K562 (cell line): ENCODE data around the gene FAM187B. TPM values are rescaled to one million over a fixed set of nuclear protein-coding genes. Genes with fewer than 3 reads are reported as not detected.

Experiments used
- ATAC-seq: fragments of 200-7000 bp; cut with Tn5 transposase; 3 replicates; pipeline ENCODE4 v1.9.1; 2020; ENCODE audit warnings: moderate library complexity
- BruUV-seq: library from RNA; stranded (reverse); fragments of 400-500 nt; replicated peaks from 2 replicates; lab custom pipeline; 2021; lab: Mats Ljungman, UMichigan
- CTCF ChIA-PET: fragments of 300-600 bp; formaldehyde crosslinking; extraction: SDS; loops from one replicate; lab custom pipeline; 2021; ENCODE audit warnings: low intra/inter-chr PET ratio; lab: Yijun Ruan, JAX
- POLR2A ChIA-PET: fragments of 300-600, 350-650 bp; sonication (Branson Sonifier 250); formaldehyde crosslinking; extraction: SDS; loops from one replicate; lab custom pipeline; 2021; ENCODE audit warnings: antibody characterized with exemption, inconsistent platforms; lab: Yijun Ruan, JAX
- DNase-seq, 4 experiments: peaks; one replicate each; pipeline versions ENCODE4 v3.0.0 to v3.0.0-alpha.2; 2011 to 2018; ENCODE audit warnings: low spot score in 3 of 4, mixed read lengths in 3 of 4; ENCODE audit errors: extremely low read depth in 1 of 4
- FAIRE-seq: peaks from 2 replicates; lab custom pipeline; 2011; peaks lifted over from hg19 to GRCh38; lab: Jason Lieb, UNC
- H2AFZ ChIP-seq: 2 replicates; pipeline ENCODE4 v1.6.0; 2011; ENCODE audit warnings: low read depth, low read length, control low read depth, inconsistent platforms
- H3K27ac ChIP-seq: fragments of 200-600 bp; 3 replicates; pipeline ENCODE4 v1.8.0; 2011; ENCODE audit warnings: low read depth, mild to moderate bottlenecking, control low read depth, inconsistent platforms, low read length, moderate library complexity, mixed read lengths; ENCODE audit errors: extremely low read depth
- H3K27me3 ChIP-seq, 2 experiments: fragments of 300-600 bp in 1 of 2; 2 replicates in 1 of 2; 3 replicates in 1 of 2; pipeline versions ENCODE4 v1.6.0 to v1.8.0; 2011; ENCODE audit warnings: inconsistent platforms in 2 of 2, low read length in 2 of 2, mild to moderate bottlenecking in 1 of 2, mixed read lengths in 1 of 2, moderate library complexity in 1 of 2; ENCODE audit not compliant: control insufficient read depth in 2 of 2, insufficient read depth in 2 of 2
- H3K36me3 ChIP-seq: fragments of 300-600 bp; 3 replicates; pipeline ENCODE4 v1.8.0; 2011; ENCODE audit warnings: mild to moderate bottlenecking, low read length, inconsistent platforms; ENCODE audit not compliant: control insufficient read depth, insufficient read depth
- H3K4me1 ChIP-seq, 2 experiments: fragments of 200-600 bp in 1 of 2; replicated peaks in 1 of 2; 2 replicates in 1 of 2; 3 replicates in 1 of 2; pipeline versions ENCODE4 v1.5.1 to v1.8.0; 2011; ENCODE audit warnings: inconsistent platforms in 2 of 2, low read length in 2 of 2, mild to moderate bottlenecking in 1 of 2, mixed read lengths in 1 of 2, moderate library complexity in 1 of 2; ENCODE audit not compliant: control insufficient read depth in 2 of 2, insufficient read depth in 2 of 2
- H3K4me2 ChIP-seq: 2 replicates; pipeline ENCODE4 v1.6.1; 2011; ENCODE audit warnings: low read length, control low read depth, inconsistent platforms, mixed read lengths; ENCODE audit not compliant: insufficient read depth
- H3K4me3 ChIP-seq: fragments of 200-600 bp; sonication (generic), shearing (Covaris generic); 2 replicates; pipeline ENCODE4 v1.5.1; 2016; ENCODE audit warnings: control low read depth, inconsistent platforms
- H3K79me2 ChIP-seq: fragments of 200-600 bp; 3 replicates; pipeline ENCODE4 v1.8.0; 2011; ENCODE audit warnings: low read length, inconsistent platforms; ENCODE audit not compliant: control insufficient read depth, insufficient read depth
- H3K9ac ChIP-seq, 2 experiments: 2 replicates each; pipeline versions ENCODE4 v1.6.0 to v1.6.1; 2011; ENCODE audit warnings: low read depth in 2 of 2, low read length in 2 of 2, control low read depth in 1 of 2, inconsistent platforms in 1 of 2, mild to moderate bottlenecking in 1 of 2, mixed read lengths in 1 of 2; ENCODE audit not compliant: insufficient read depth in 1 of 2
- H3K9me1 ChIP-seq: one replicate; pipeline ENCODE4 v1.6.0; 2011; ENCODE audit warnings: inconsistent platforms, mild to moderate bottlenecking, low read length, moderate library complexity; ENCODE audit not compliant: control insufficient read depth, insufficient read depth
- H3K9me3 ChIP-seq: replicated peaks from 2 replicates; pipeline ENCODE4 v1.5.1; 2011; ENCODE audit warnings: low read depth, low read length, inconsistent platforms; ENCODE audit not compliant: control insufficient read depth, insufficient read depth
- H4K20me1 ChIP-seq: replicated peaks from 2 replicates; pipeline ENCODE4 v1.6.1; 2011; ENCODE audit warnings: low read length, inconsistent platforms, mixed read lengths; ENCODE audit not compliant: control insufficient read depth, insufficient read depth
- AFF4 ChIP-seq: sonication (generic); formaldehyde crosslinking; IDR thresholded peaks from 2 replicates; pipeline ENCODE4 v1.8.0; 2023; ENCODE audit warnings: mild to moderate bottlenecking, missing genetic modification reagents
- HIVEP1 ChIP-seq: fragments of 250-450 bp; sonication (Bioruptor Pico); IDR thresholded peaks from 2 replicates; pipeline ENCODE4 v1.4.0; 2020; ENCODE audit warnings: mild to moderate bottlenecking
- HNRNPLL ChIP-seq: fragments of 200-400 bp; formaldehyde crosslinking; IDR thresholded peaks from 2 replicates; pipeline ENCODE4 v1.6.1; 2017; ENCODE audit warnings: low read length, low read depth, mild to moderate bottlenecking; ENCODE audit not compliant: poor library complexity, severe bottlenecking
- MAFF ChIP-seq: IDR thresholded peaks from 2 replicates; pipeline ENCODE4 v1.6.1; 2012; ENCODE audit warnings: low read length, improper control_type of control experiment
- MAFG ChIP-seq: fragments of 450-650 bp; conservative IDR thresholded peaks from 2 replicates; pipeline ENCODE4 v1.6.1; 2016; ENCODE audit warnings: missing genetic modification characterization, missing compliant biosample characterization
- NFE2L1 ChIP-seq: fragments of 450-650 bp; IDR thresholded peaks from 2 replicates; pipeline ENCODE4 v1.6.1; 2016; ENCODE audit warnings: missing genetic modification characterization, low read depth, mild to moderate bottlenecking, missing compliant biosample characterization, moderate library complexity, borderline replicate concordance
- RBM39 ChIP-seq: fragments of 200-400 bp; formaldehyde crosslinking; optimal IDR thresholded peaks from 2 replicates; pipeline ENCODE3; 2018; ENCODE audit warnings: low read depth, low read length
- RNF219 ChIP-seq: fragments of 250-450 bp; sonication (Bioruptor Pico); IDR thresholded peaks from 2 replicates; pipeline ENCODE4 v1.5.0; 2022; ENCODE audit warnings: mild to moderate bottlenecking
- THAP7 ChIP-seq: fragments of 250-450 bp; sonication (Bioruptor Pico); IDR thresholded peaks from 2 replicates; pipeline ENCODE4 v1.5.0; 2021
- ZNF217 ChIP-seq: sonication (generic); formaldehyde crosslinking; IDR thresholded peaks from 2 replicates; pipeline ENCODE4 v1.8.0; 2022; ENCODE audit warnings: mild to moderate bottlenecking, missing genetic modification reagents
- WGBS: fragments of 100-300 bp; shearing (Covaris generic); methylation state at CpG from one replicate; pipeline ENCODE4 v1.1.6; 2016; ENCODE audit warnings: low coverage, mixed read lengths; ENCODE audit not compliant: insufficient coverage; ENCODE audit errors: missing lambda C conversion rate; 5-methylcytosine and 5-hydroxymethylcytosine counted together
- in situ Hi-C: fragments of 300-500 bp; cut with MboI; formaldehyde crosslinking; loops from 4 replicates; pipeline ENCODE4 v1.15.0; 2018; ENCODE audit warnings: inconsistent platforms, mixed read lengths
- intact Hi-C: fragments of 100-400 bp; cut with micrococcal nuclease; formaldehyde crosslinking; loops from 2 replicates; pipeline ENCODE4 v1.14.2; 2022
- polyA plus RNA-seq, 8 experiments: library from polyadenylated mRNA; depleted of rRNA in 4 of 8; stranded (reverse) in 5 of 8; unstranded in 3 of 8; fragments of >200 nt; fragmentation: Nextera tagmentation in 2 of 8; fragmentation: Illumina TruSeq in 1 of 8; extraction: Ambion mirVana in 2 of 8; extraction: Trizol in 1 of 8; gene quantifications; 2 replicates each; pipeline versions ENCODE4 v1.2.1 to v1.2.3, GENCODE V29; 2011 to 2014; ENCODE audit warnings: inconsistent platforms in 1 of 8, missing spikeins in 1 of 8
- total RNA-seq, 7 experiments: library from RNA; depleted of rRNA in 6 of 7; stranded (reverse); fragments of >200 nt in 6 of 7; fragmentation: Illumina TruSeq in 2 of 7; extraction: Trizol in 2 of 7; gene quantifications; 2 replicates each; pipeline versions ENCODE4 v1.2.1 to v1.2.3, GENCODE V29; 2011 to 2021; ENCODE audit warnings: low replicate concordance in 1 of 7
- TF ChIP-seq, protein P1 (sequence below): sonication (generic); IDR thresholded peaks from 2 replicates; pipeline ENCODE4 v1.6.1; 2016
- TF ChIP-seq, protein P2 (sequence below): fragments of 450-650 bp; formaldehyde crosslinking; IDR thresholded peaks from 2 replicates; pipeline ENCODE4 v1.4.0; 2022; ENCODE audit warnings: missing genetic modification characterization

The FAM187B gene
- total and polyA plus RNA-seq, 9 of the 15 experiments (the other 6 are each of a cell fraction or from before 2014, with no cell fraction given), result 0.04 to 0.09 TPM; not detected in 7

- no peak for TF ChIP-seq THAP7 (CRISPR knock-in tag)
- TF ChIP-seq RBM39, result no peak
- TF ChIP-seq, protein P1, sequence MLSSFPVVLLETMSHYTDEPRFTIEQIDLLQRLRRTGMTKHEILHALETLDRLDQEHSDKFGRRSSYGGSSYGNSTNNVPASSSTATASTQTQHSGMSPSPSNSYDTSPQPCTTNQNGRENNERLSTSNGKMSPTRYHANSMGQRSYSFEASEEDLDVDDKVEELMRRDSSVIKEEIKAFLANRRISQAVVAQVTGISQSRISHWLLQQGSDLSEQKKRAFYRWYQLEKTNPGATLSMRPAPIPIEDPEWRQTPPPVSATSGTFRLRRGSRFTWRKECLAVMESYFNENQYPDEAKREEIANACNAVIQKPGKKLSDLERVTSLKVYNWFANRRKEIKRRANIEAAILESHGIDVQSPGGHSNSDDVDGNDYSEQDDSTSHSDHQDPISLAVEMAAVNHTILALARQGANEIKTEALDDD, result no peak
These were observed 44.3 kb downstream of the FAM187B start (continued) for GRCh38 chr19:35184267-35184666.

DNA sequence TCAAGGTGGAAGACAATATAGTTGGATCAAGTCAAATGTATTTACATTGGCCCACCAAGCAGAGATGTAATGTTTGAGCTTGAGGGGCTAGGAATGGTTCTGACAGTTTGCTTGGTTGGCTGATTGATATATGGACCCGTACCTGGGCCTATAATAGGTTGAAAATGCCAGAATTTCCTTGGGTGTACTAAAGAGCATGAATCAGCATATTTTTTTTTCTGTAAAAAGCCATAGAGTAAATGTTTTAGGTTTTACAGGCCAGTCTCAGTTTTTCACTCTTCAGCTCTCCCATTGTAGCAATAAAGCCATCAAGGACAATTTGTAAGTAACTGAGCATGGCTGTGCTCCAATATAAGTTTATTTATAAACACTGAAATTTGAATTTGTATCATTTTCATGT is 47.2 kb downstream of the FAM187B start:
- H3K9me1 ChIP-seq, result no peaks in the 10 kb centered on the region
- POLR2A ChIA-PET, result interaction anchor here (1.4 kb wide), 1 partner anchor 18 kb away, joined by 3 read pairs; no protein-coding TSS in a partner anchor
- H3K27ac ChIP-seq, result no peak overlapping the region
- DNase-seq (no peak), FAIRE-seq (no peak), ATAC-seq (no peak)
- H2AFZ ChIP-seq, result peak overlapping the region; percentile 35
- 0 out of 2 replicates have a peak, but pooled peaks cover 10% of the 10 kb centered on the region for H3K9me3 ChIP-seq
- H3K36me3 ChIP-seq, result no peaks in the 10 kb centered on the region
- no peaks in the 10 kb centered on the region for H4K20me1 ChIP-seq
- WGBS, result 15% methylated on average over 1 of the region's 1 CpG
- in situ Hi-C loops, result no loop called here
- H3K4me1 ChIP-seq, result peaks cover 3 to 6% of the 10 kb centered on the region in 2 experiments; a peak in 2 of 5 replicates
- H3K4me2 ChIP-seq, result no peak overlapping the region
- no peak overlapping the region for H3K9ac ChIP-seq
- CTCF ChIA-PET, result no interaction called here
- no peaks in the 10 kb centered on the region for H3K27me3 ChIP-seq
- intact Hi-C loops, result no loop called here
- no peak overlapping the region for H3K4me3 ChIP-seq
- no peaks in the 10 kb centered on the region for H3K79me2 ChIP-seq
- BruUV-seq, result no TSS peak
- peak; percentile 62 for TF ChIP-seq NFE2L1 (tag)
- no peak for TF ChIP-seq AFF4
- TF ChIP-seq ZNF217 (CRISPR knock-in tag), result no peak
- no peak for TF ChIP-seq HIVEP1 (CRISPR knock-in tag)
- TF ChIP-seq, protein P2, sequence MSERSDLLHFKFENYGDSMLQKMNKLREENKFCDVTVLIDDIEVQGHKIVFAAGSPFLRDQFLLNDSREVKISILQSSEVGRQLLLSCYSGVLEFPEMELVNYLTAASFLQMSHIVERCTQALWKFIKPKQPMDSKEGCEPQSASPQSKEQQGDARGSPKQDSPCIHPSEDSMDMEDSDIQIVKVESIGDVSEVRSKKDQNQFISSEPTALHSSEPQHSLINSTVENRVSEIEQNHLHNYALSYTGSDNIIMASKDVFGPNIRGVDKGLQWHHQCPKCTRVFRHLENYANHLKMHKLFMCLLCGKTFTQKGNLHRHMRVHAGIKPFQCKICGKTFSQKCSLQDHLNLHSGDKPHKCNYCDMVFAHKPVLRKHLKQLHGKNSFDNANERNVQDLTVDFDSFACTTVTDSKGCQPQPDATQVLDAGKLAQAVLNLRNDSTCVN (CRISPR knock-in tag), result no peak
- peak; percentile 91 for TF ChIP-seq MAFF
- TF ChIP-seq RNF219 (CRISPR knock-in tag), result no peak
- TF ChIP-seq HNRNPLL, result no peak
- peak; percentile 94 for TF ChIP-seq MAFG (tag)
